ENCODE results near the gene RAB2B.

DNA sequence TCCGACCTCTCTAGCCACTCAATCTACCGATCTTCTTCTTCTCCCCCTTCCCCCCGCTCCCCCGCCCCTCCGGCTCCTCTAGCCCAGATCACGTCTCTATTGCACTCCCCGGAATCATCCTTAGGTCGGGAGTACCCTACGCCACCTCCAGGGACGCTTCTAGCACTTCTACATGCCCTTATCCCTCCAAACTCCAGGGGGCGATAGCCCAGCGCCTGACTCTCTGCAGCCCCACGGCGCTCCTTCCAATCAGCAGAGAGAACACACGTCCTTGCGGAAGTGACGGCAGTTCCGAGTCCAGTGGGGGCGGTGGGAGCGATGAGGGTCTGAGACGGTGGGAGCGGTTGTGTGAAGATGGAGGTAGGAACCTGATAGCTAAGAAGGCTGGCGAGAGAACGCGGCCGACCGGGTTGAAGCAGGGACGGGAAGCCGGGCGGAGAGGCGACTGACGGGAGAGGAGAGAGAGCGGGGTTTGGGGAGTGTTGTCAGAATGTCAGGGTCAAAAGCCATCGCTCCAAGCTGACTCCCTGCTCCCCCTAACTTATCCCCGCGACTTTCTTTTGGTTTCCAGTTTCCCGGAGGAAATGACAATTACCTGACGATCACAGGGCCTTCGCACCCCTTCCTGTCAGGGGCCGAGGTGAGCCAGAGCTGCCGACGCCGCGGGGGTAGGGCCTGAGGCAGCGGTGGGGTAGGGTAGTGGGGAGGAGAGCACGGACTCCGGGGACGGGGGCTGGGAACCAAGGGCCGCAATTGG is at the start of gene RAB2B, which contains the start of gene TOX4:
- TF ChIP-seq, protein P1, sequence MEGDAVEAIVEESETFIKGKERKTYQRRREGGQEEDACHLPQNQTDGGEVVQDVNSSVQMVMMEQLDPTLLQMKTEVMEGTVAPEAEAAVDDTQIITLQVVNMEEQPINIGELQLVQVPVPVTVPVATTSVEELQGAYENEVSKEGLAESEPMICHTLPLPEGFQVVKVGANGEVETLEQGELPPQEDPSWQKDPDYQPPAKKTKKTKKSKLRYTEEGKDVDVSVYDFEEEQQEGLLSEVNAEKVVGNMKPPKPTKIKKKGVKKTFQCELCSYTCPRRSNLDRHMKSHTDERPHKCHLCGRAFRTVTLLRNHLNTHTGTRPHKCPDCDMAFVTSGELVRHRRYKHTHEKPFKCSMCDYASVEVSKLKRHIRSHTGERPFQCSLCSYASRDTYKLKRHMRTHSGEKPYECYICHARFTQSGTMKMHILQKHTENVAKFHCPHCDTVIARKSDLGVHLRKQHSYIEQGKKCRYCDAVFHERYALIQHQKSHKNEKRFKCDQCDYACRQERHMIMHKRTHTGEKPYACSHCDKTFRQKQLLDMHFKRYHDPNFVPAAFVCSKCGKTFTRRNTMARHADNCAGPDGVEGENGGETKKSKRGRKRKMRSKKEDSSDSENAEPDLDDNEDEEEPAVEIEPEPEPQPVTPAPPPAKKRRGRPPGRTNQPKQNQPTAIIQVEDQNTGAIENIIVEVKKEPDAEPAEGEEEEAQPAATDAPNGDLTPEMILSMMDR (IDR thresholded peaks at IDR 0.05) = peak; percentile 87 to 100 (median 99)
- TF ChIP-seq POLR2A (IDR thresholded peaks at IDR 0.05) = peak; percentile 63 to 81
